GM18861 (cell line): ENCODE results near the gene TMEM91.

Experiments
- ATAC-seq: cut with Tn5 transposase; IDR thresholded peaks from one replicate; pipeline ENCODE4 v1.9.1; 2021; ENCODE audit not compliant: unreplicated experiment

Gene TMEM91

GRCh38 chr19:41409288-41409687 lies 33.0 kb downstream of the TMEM91 start:
- ATAC-seq: no peak

GRCh38 chr19:41410336-41411054 lies 34.2 kb downstream of the TMEM91 start:
- ATAC-seq: no peak

- ATAC-seq: no peak
Observed at GRCh38 chr19:41411100-41411967, 35.0 kb downstream of the TMEM91 start.

- ATAC-seq: no peak
Observed at GRCh38 chr19:41411968-41412265, 35.6 kb downstream of the TMEM91 start.

- ATAC-seq: no peak
Observed at GRCh38 chr19:41412953-41413352, 36.6 kb downstream of the TMEM91 start.

- no peak for ATAC-seq
Observed at GRCh38 chr19:41413947-41414346, 37.6 kb downstream of the TMEM91 start.

GRCh38 chr19:41414461-41414860 lies 38.1 kb downstream of the TMEM91 start:
- ATAC-seq: no peak

GRCh38 chr19:41415154-41415571 lies 38.8 kb downstream of the TMEM91 start:
- no peak for ATAC-seq

GRCh38 chr19:41416194-41416674 lies 39.9 kb downstream of the TMEM91 start:
- no peak for ATAC-seq

- ATAC-seq: no peak
Observed at GRCh38 chr19:41420101-41420880, 44.0 kb downstream of the TMEM91 start.

- ATAC-seq: no peak
Observed at GRCh38 chr19:41421314-41421713, 45.0 kb downstream of the TMEM91 start.

- ATAC-seq: no peak
Observed at GRCh38 chr19:41421973-41422372, 45.6 kb downstream of the TMEM91 start.

GRCh38 chr19:41422456-41422855 lies 46.1 kb downstream of the TMEM91 start:
- no peak for ATAC-seq

- no peak for ATAC-seq
Observed at GRCh38 chr19:41422955-41423354, 46.6 kb downstream of the TMEM91 start.

- ATAC-seq: no peak
Observed at GRCh38 chr19:41424335-41425173, 48.2 kb downstream of the TMEM91 start.

- ATAC-seq: no peak
Observed at GRCh38 chr19:41425174-41426115, 49.1 kb downstream of the TMEM91 start.

- ATAC-seq: no peak
Observed at GRCh38 chr19:41426116-41426841, 49.9 kb downstream of the TMEM91 start.

- ATAC-seq: no peak
Observed at GRCh38 chr19:41426952-41427646, 50.8 kb downstream of the TMEM91 start, which contains the start of gene B3GNT8. B3GNT8 (minus strand) TSS chr19:41427374; CDS start chr19:41426778, 596 bp downstream.
